ENCODE data around the gene TRIM46.
"Not testable (repeated sequence)": the region's sequence is repeated elsewhere in the genome, so short reads cannot be mapped to it uniquely, and the experiment has no call there.

The TRIM46 gene

GRCh38 chr1:155185783-155186066 is 12.1 kb downstream of the TRIM46 start:
- H3K4me3 ChIP-seq (ENCODE audit: low read depth, low read length), result no peak overlapping the region
- no peak for DNase-seq (ENCODE audit: low read depth)
- no peak for TF ChIP-seq CTCF (IDR thresholded peaks at IDR 0.05; ENCODE audit: low read depth, low read length, missing control alignments)

- no peak for TF ChIP-seq CTCF (IDR thresholded peaks at IDR 0.05; ENCODE audit: low read depth, low read length, missing control alignments)
- DNase-seq (ENCODE audit: low read depth), result no peak
Observed at GRCh38 chr1:155186067-155186793, 12.6 kb downstream of the TRIM46 start.

GRCh38 chr1:155186794-155187455 is 13.3 kb downstream of the TRIM46 start:
- no peak for TF ChIP-seq CTCF (IDR thresholded peaks at IDR 0.05; ENCODE audit: low read depth, low read length, missing control alignments)
- DNase-seq (ENCODE audit: low read depth), result no peak
- H3K4me3 ChIP-seq (ENCODE audit: low read depth, low read length), result no peak overlapping the region

More at GRCh38 chr1:155186067-155186793, 12.6 kb downstream of the TRIM46 start:
- H3K4me3 ChIP-seq (ENCODE audit: low read depth, low read length), result no peak overlapping the region

- no peak for TF ChIP-seq CTCF (IDR thresholded peaks at IDR 0.05; ENCODE audit: low read depth, low read length, missing control alignments)
- H3K4me3 ChIP-seq (ENCODE audit: low read depth, low read length), result no peak overlapping the region
- DNase-seq (ENCODE audit: low read depth), result no peak
Observed at GRCh38 chr1:155187456-155187891, 13.8 kb downstream of the TRIM46 start.

GRCh38 chr1:155188268-155188667 is 14.6 kb downstream of the TRIM46 start:
- TF ChIP-seq CTCF (IDR thresholded peaks at IDR 0.05; ENCODE audit: low read depth, low read length, missing control alignments), result no peak
- H3K4me3 ChIP-seq (ENCODE audit: low read depth, low read length), result no peak overlapping the region
- no peak for DNase-seq (ENCODE audit: low read depth)

- H3K4me3 ChIP-seq (ENCODE audit: low read depth, low read length); DNase-seq (ENCODE audit: low read depth): not testable (repeated sequence)
Observed at GRCh38 chr1:155189926-155190325, 16.3 kb downstream of the TRIM46 start.

GRCh38 chr1:155191904-155192303 is 18.3 kb downstream of the TRIM46 start:
- H3K4me3 ChIP-seq (ENCODE audit: low read depth, low read length), result no peak overlapping the region
- DNase-seq (ENCODE audit: low read depth), result no peak
- TF ChIP-seq CTCF (IDR thresholded peaks at IDR 0.05; ENCODE audit: low read depth, low read length, missing control alignments), result no peak
